IMR-90 (cell line): ENCODE data around the gene PHKG2. TPM values are rescaled to one million over a fixed set of nuclear protein-coding genes. Genes with fewer than 3 reads are reported as not detected.

Source experiments
- ATAC-seq: fragments of 200-7000 bp; cut with Tn5 transposase; 2 replicates; pipeline ENCODE4 v1.9.1; 2020; ENCODE audit warnings: low read depth, mild to moderate bottlenecking, moderate library complexity
- BruUV-seq: library from RNA; stranded (reverse); fragments of 400-500 nt; replicated peaks from 2 replicates; lab custom pipeline; 2021; lab: Mats Ljungman, UMichigan
- CTCF ChIA-PET: fragments of 300-600 bp; formaldehyde crosslinking; extraction: SDS; loops from one replicate; lab custom pipeline; 2021; ENCODE audit warnings: antibody characterized with exemption; lab: Yijun Ruan, JAX
- POLR2A ChIA-PET: fragments of 300-600 bp; sonication (Branson Sonifier 250); formaldehyde crosslinking; loops from one replicate; lab custom pipeline; 2022; ENCODE audit warnings: antibody characterized with exemption; ENCODE audit not compliant: unreplicated experiment; lab: Charles Lee
- DNase-seq: peaks from one replicate; pipeline ENCODE4 v3.0.0; 2013
- H2AFZ ChIP-seq: replicated peaks from 2 replicates; pipeline ENCODE3; 2013; ENCODE audit warnings: low read length, mild to moderate bottlenecking; ENCODE audit not compliant: poor library complexity
- H2AK5ac ChIP-seq: 2 replicates; pipeline ENCODE4 v1.6.1; 2013; ENCODE audit warnings: low read depth, low read length, inconsistent platforms
- H2AK9ac ChIP-seq: replicated peaks from 2 replicates; pipeline ENCODE3; 2013; ENCODE audit warnings: mild to moderate bottlenecking, low read depth, low read length, moderate library complexity; ENCODE audit not compliant: poor library complexity
- H2BK120ac ChIP-seq: 2 replicates; pipeline ENCODE4 v1.6.1; 2013; ENCODE audit warnings: low read depth, low read length, inconsistent platforms
- H2BK15ac ChIP-seq: 3 replicates; pipeline ENCODE4 v1.6.1; 2013; ENCODE audit warnings: low read depth, low read length, inconsistent platforms
- H2BK20ac ChIP-seq: 2 replicates; pipeline ENCODE4 v1.6.1; 2013; ENCODE audit warnings: low read depth, mild to moderate bottlenecking, inconsistent platforms, low read length, moderate library complexity
- H2BK5ac ChIP-seq: 2 replicates; pipeline ENCODE4 v1.6.1; 2013; ENCODE audit warnings: mild to moderate bottlenecking, low read depth, low read length, inconsistent platforms; ENCODE audit not compliant: poor library complexity, severe bottlenecking
- H3K14ac ChIP-seq: replicated peaks from 2 replicates; pipeline ENCODE4 v1.6.1; 2013; ENCODE audit warnings: low read depth, low read length, inconsistent platforms
- H3K18ac ChIP-seq: 2 replicates; pipeline ENCODE4 v1.6.1; 2013; ENCODE audit warnings: low read depth, low read length, control low read depth
- H3K23ac ChIP-seq: 2 replicates; pipeline ENCODE4 v1.6.1; 2013; ENCODE audit warnings: low read depth, low read length, inconsistent platforms
- H3K27ac ChIP-seq: 2 replicates; pipeline ENCODE4 v1.5.1; 2013; ENCODE audit warnings: mild to moderate bottlenecking, control low read depth, low read length; ENCODE audit not compliant: insufficient read depth
- H3K27me3 ChIP-seq: 2 replicates; pipeline ENCODE4 v1.6.1; 2013; ENCODE audit warnings: low read length; ENCODE audit not compliant: control insufficient read depth, insufficient read depth
- H3K36me3 ChIP-seq: 2 replicates; pipeline ENCODE4 v1.6.1; 2013; ENCODE audit warnings: low read length, mixed read lengths; ENCODE audit not compliant: control insufficient read depth, insufficient read depth
- H3K4ac ChIP-seq: 2 replicates; pipeline ENCODE4 v1.6.1; 2013; ENCODE audit warnings: low read depth, low read length, inconsistent platforms
- H3K4me1 ChIP-seq: 2 replicates; pipeline ENCODE4 v1.6.1; 2013; ENCODE audit warnings: low read length, mixed read lengths; ENCODE audit not compliant: control insufficient read depth, insufficient read depth
- H3K4me2 ChIP-seq: 2 replicates; pipeline ENCODE4 v1.6.1; 2013; ENCODE audit warnings: low read depth, mild to moderate bottlenecking, control low read depth, low read length, moderate library complexity
- H3K4me3 ChIP-seq: 2 replicates; pipeline ENCODE4 v1.5.1; 2013; ENCODE audit warnings: low read depth, mild to moderate bottlenecking, control low read depth, low read length, moderate library complexity; ENCODE audit not compliant: insufficient read depth
- H3K56ac ChIP-seq: 2 replicates; pipeline ENCODE4 v1.6.1; 2013; ENCODE audit warnings: low read length, inconsistent platforms; ENCODE audit not compliant: insufficient read depth; ENCODE audit errors: extremely low read depth
- H3K79me1 ChIP-seq, 2 experiments: 2 replicates each; pipeline ENCODE4 v1.6.1; 2013; ENCODE audit warnings: low read length in 2 of 2, inconsistent platforms in 1 of 2, low read depth in 1 of 2
- H3K9ac ChIP-seq: 2 replicates; pipeline ENCODE4 v1.6.1; 2013; ENCODE audit warnings: low read depth, low read length, control low read depth
- H3K9me1 ChIP-seq: 2 replicates; pipeline ENCODE4 v1.6.1; 2013; ENCODE audit warnings: low read length, inconsistent platforms; ENCODE audit not compliant: insufficient read depth
- H3K9me3 ChIP-seq: 2 replicates; pipeline ENCODE4 v1.6.1; 2013; ENCODE audit warnings: low read length; ENCODE audit not compliant: control insufficient read depth, insufficient read depth
- H4K20me1 ChIP-seq: 2 replicates; pipeline ENCODE4 v1.6.1; 2013; ENCODE audit warnings: low read length, inconsistent platforms; ENCODE audit not compliant: insufficient read depth
- H4K5ac ChIP-seq: 2 replicates; pipeline ENCODE4 v1.6.1; 2013; ENCODE audit warnings: mild to moderate bottlenecking, low read depth, low read length, control low read depth
- H4K8ac ChIP-seq, 2 experiments: 2 replicates each; pipeline ENCODE4 v1.6.1; 2013; ENCODE audit warnings: low read depth in 2 of 2, low read length in 2 of 2, control low read depth in 1 of 2, inconsistent platforms in 1 of 2
- H4K91ac ChIP-seq: 2 replicates; pipeline ENCODE4 v1.6.1; 2013; ENCODE audit warnings: low read depth, low read length, inconsistent platforms; ENCODE audit not compliant: insufficient read depth
- BHLHE40 ChIP-seq: fragments of 150-350 bp; IDR thresholded peaks from 2 replicates; pipeline ENCODE4 v1.6.1; 2016; ENCODE audit warnings: mild to moderate bottlenecking, low read depth, low read length
- CEBPB ChIP-seq: IDR thresholded peaks from 2 replicates; pipeline ENCODE4 v1.6.1; 2012; ENCODE audit warnings: low read depth, low read length, improper control_type of control experiment
- CHD1 ChIP-seq: IDR thresholded peaks from 2 replicates; pipeline ENCODE4 v1.6.1; 2012; ENCODE audit warnings: low read depth, low read length, improper control_type of control experiment
- CTCF ChIP-seq: conservative IDR thresholded peaks from 2 replicates; pipeline ENCODE4 v1.5.1; 2012; ENCODE audit warnings: mild to moderate bottlenecking, low read depth, low read length, improper control_type of control experiment
- FOS ChIP-seq: fragments of 150-350 bp; IDR thresholded peaks from 2 replicates; pipeline ENCODE4 v1.6.1; 2016; ENCODE audit warnings: low read depth, low read length
- MAFK ChIP-seq: IDR thresholded peaks from 2 replicates; pipeline ENCODE4 v1.6.1; 2012; ENCODE audit warnings: low read depth, low read length, improper control_type of control experiment
- MAZ ChIP-seq: IDR thresholded peaks from 2 replicates; pipeline ENCODE4 v1.6.1; 2012; ENCODE audit warnings: low read depth, mild to moderate bottlenecking, low read length, improper control_type of control experiment, moderate library complexity, borderline replicate concordance
- NFE2L2 ChIP-seq: fragments of 150-350 bp; IDR thresholded peaks from 2 replicates; pipeline ENCODE4 v1.6.1; 2016; ENCODE audit warnings: low read depth, mild to moderate bottlenecking, low read length
- POLR2A ChIP-seq: IDR thresholded peaks from 2 replicates; pipeline ENCODE4 v1.6.1; 2012; ENCODE audit warnings: mild to moderate bottlenecking, low read depth, low read length
- RAD21 ChIP-seq: IDR thresholded peaks from 2 replicates; pipeline ENCODE4 v1.6.1; 2012; ENCODE audit warnings: low read length, improper control_type of control experiment
- RCOR1 ChIP-seq: IDR thresholded peaks from 2 replicates; pipeline ENCODE4 v1.6.1; 2012; ENCODE audit warnings: mild to moderate bottlenecking, low read length, improper control_type of control experiment; ENCODE audit not compliant: insufficient replicate concordance
- RFX5 ChIP-seq: IDR thresholded peaks from 2 replicates; pipeline ENCODE4 v1.8.0; 2012; ENCODE audit warnings: low read depth, mild to moderate bottlenecking, low read length, moderate library complexity
- SMC3 ChIP-seq: fragments of 150-350 bp; IDR thresholded peaks from 2 replicates; pipeline ENCODE4 v1.6.1; 2016; ENCODE audit warnings: low read depth, mild to moderate bottlenecking, antibody characterized with exemption, low read length, moderate library complexity
- USF2 ChIP-seq: fragments of 150-350 bp; IDR thresholded peaks from 2 replicates; pipeline ENCODE4 v1.6.1; 2017; ENCODE audit warnings: mild to moderate bottlenecking, antibody characterized with exemption, low read length, low read depth
- WGBS, 2 experiments: methylation state at CpG; one replicate each; pipeline versions ENCODE4 v1.1.5 to v1.1.7; 2013; ENCODE audit warnings: missing lambda C conversion rate in 2 of 2; ENCODE audit not compliant: insufficient read length in 1 of 2; ENCODE audit errors: extremely low coverage in 2 of 2; 5-methylcytosine and 5-hydroxymethylcytosine counted together
- dilution Hi-C: fragments of 300-500 bp; cut with HindIII; formaldehyde crosslinking; loops from one replicate; pipeline ENCODE4 v1.14.3; 2018; ENCODE audit warnings: low sequenced_read_pairs; ENCODE audit not compliant: unreplicated experiment
- in situ Hi-C: fragments of 300-500 bp; cut with MboI; formaldehyde crosslinking; loops from 3 replicates; pipeline ENCODE4 v1.14.3; 2019; ENCODE audit warnings: low sequenced_read_pairs, inconsistent platforms, mixed read lengths
- intact Hi-C: fragments of 100-400 bp; cut with micrococcal nuclease; formaldehyde crosslinking; loops from 2 replicates; pipeline ENCODE4 v1.10.0; 2022
- polyA plus RNA-seq, 3 experiments: library from polyadenylated mRNA; depleted of rRNA; stranded (reverse); fragments of >200 nt; gene quantifications; 2 replicates each; pipeline ENCODE4 v1.2.3, GENCODE V29; 2012; ENCODE audit warnings: low replicate concordance in 1 of 3
- total RNA-seq: library from RNA; depleted of rRNA; stranded (reverse); fragments of >200 nt; gene quantifications from 2 replicates; pipeline ENCODE4 v1.2.3, GENCODE V29; 2012

PHKG2 gene
- total and polyA plus RNA-seq, 2 of the 4 experiments (the other 2 are of a cell fraction): 26.0 to 38.9 TPM

- TF ChIP-seq RCOR1 (no peak), BHLHE40 (no peak), CHD1 (no peak)
Observed at GRCh38 chr16:30757316-30757715, 9.1 kb downstream of the PHKG2 start (continued).

- Histone ChIP-seq H3K4ac (no peak overlapping the region), H2BK5ac (no peak overlapping the region), H2BK15ac (no peak overlapping the region), H3K56ac (no peak overlapping the region), H3K9me1 (0 out of 2 replicates have a peak, but pooled peaks cover 4% of the 10 kb centered on the region), H4K5ac (no peak overlapping the region), H4K20me1 (peaks cover 13% of the 10 kb centered on the region), H3K27ac (no peak overlapping the region), H4K91ac (no peak overlapping the region), H3K4me3 (no peak overlapping the region), H3K79me1 (peaks cover 14 to 36% of the 10 kb centered on the region in 2 experiments), H4K8ac (no peak overlapping the region), H2BK120ac (no peak overlapping the region), H3K9me3 (no peaks in the 10 kb centered on the region), H3K36me3 (peaks cover 27% of the 10 kb centered on the region), H3K4me2 (no peak overlapping the region), H3K18ac (no peak overlapping the region), H3K27me3 (no peaks in the 10 kb centered on the region), H3K14ac (no peak overlapping the region), H2AK5ac (no peak overlapping the region), H3K4me1 (peaks cover 12% of the 10 kb centered on the region), H2BK20ac (no peak overlapping the region), H3K9ac (no peak overlapping the region), H2AFZ (no peak overlapping the region), H3K23ac (no peak overlapping the region), H2AK9ac (no peak overlapping the region)
- no TSS peak for BruUV-seq
- DNase-seq: no peak
- ATAC-seq: no peak
- dilution Hi-C loops (no loop called here), intact Hi-C loops (no loop called here), in situ Hi-C loops (no loop called here)
- ChIA-PET CTCF (no interaction called here), POLR2A (no interaction called here)
- 91% methylated on average over 4 of the region's 10 CpGs; no CpG with 5 or more reads in 1 of the 2 experiments for WGBS, 2 experiments
- TF ChIP-seq SMC3 (no peak), NFE2L2 (no peak), RAD21 (no peak), USF2 (no peak), CHD1 (no peak), POLR2A (no peak), MAZ (no peak), MAFK (no peak), BHLHE40 (no peak), CEBPB (no peak), RCOR1 (no peak), RFX5 (no peak), CTCF (no peak), FOS (no peak)
Observed at GRCh38 chr16:30758988-30759491, 10.8 kb downstream of the PHKG2 start.
